ENCODE results near the gene CIT.

CIT gene

DNA sequence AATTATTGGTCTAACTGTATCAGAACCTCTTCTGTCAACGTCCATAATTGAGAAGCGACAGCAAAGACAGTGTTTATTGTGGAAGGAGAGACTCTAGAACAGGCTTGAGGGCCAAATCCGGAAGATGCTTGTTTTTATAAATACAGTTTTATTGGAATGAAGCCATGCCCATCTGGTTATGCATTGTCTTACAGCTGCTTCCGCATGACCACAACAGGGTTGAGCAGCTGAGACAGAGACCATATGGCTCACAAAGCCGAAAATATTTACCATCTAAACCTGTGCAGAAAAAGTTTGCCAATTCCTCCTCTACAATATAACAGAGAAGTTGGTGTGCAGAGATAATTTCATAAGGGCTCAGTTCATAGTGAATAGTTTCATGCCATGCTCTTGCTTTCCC is 184.7 kb downstream of the CIT start:
- peak; percentile 54 for DNase-seq

DNA sequence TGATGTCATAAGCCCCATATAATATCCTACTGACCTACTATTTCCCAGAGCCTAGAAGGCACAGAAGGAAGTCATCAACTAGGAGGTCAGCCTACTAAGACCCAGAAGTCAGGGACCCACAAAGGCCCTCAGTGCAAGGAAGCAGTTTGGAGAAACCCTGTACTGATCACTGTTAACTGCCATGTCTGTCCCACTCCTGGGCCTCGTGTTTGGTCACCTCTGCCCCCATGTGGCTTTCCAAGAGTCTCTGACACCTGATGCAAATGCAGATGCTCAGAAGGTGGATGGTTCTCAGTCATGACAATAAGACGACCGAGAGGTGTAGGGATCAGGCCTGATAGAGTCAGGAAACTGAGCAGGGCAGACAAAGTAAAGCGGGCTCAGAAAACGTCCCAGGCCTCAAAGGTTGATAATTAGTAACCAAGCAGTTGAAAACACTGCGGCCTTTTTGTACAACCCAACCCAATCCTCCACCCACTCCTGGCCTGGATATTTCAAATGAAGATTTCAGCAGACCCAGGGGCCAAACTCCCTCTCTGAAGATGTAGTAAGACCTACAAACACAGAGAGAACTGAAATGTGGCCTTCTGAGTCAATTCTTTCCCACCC is 185.8 kb downstream of the CIT start:
- DNase-seq, result no peak

DNA sequence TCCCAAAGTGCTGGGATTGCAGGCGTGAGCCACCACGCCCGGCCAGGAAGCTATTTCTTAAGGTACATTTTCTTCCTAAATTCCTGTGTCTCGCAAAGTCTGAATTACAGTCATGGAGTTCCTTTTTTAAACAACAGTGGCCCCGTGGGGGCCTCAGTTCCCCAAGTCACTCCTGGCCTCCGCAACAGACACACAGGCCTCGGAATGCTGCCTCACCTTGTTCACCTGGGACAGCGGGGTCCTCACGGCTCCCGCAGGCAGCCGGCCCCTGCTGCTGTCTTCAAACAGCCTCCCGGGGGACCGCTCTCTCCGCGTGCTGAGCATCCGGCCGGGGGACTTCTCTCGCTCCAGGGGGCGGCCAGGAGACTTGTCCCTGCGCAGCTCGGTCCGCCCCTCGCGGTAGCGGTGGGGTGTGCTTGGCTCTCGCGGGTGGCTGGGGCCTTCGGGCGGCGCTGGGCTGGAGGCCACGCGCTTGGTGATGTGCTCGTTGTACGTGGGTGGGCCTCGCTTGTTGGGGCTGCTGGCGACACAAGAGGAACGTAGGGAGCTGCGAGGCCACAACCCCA is 187.1 kb downstream of the CIT start:
- DNase-seq, result no peak

DNA sequence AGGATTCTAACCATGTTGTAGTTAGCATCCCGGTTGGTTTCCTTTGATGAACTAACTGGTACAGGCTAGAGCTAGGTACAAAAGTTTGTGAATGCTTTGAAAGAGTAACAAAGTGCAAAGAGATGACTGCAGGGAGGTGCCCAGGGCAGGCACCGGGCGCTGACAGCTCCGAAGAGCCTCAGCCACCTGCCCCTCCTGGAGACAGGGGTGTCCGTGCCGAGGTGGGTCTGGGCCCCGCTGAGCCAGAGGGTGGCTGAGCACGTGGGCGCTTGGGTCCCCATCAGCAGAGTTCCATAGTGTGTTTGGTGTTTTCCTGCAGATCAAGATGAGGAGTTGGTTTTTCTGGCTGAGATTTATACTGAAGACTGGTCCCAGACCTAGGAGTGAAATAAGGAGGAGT is 189.2 kb downstream of the CIT start:
- DNase-seq, result no peak

DNA sequence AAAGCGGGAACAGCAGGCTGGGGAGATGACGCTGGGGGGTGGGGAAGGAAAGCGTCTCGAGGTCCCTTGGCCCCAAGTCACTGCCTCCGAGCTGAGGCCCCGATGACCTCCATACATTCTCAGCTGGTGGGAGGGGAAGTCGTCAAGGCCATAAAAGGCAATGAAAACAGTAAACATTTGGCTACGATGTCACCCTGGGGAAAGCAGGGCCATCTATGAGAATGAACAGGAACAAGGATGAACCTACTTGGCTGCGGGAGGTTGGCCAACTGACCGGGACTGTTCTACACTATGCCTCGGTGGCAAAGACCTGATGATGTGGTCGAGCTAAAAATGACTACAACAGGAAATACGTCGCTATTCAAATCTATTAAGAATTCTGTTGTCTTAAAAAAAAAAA is 189.7 kb downstream of the CIT start:
- DNase-seq, result no peak

DNA sequence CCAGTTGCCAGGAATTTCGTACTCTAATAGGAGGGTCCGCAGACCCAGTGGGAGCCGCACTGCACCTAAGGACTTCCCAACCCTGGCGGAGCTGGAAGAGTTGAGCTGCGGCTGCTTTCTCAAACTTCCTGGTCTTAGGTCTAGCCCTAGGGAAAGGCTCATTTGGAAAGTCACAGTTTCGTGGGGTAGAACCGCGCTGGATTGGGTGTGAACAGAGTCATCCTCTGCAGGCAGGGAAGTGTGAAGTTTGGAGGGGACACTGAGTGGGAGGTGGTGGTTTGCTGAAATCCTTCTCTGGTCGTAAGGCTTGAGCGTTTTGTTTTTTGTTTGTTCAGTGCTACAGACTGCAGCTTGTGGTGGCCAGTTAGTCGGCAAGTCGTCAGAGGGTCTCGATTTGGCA is 190.3 kb downstream of the CIT start:
- DNase-seq, result no peak

DNA sequence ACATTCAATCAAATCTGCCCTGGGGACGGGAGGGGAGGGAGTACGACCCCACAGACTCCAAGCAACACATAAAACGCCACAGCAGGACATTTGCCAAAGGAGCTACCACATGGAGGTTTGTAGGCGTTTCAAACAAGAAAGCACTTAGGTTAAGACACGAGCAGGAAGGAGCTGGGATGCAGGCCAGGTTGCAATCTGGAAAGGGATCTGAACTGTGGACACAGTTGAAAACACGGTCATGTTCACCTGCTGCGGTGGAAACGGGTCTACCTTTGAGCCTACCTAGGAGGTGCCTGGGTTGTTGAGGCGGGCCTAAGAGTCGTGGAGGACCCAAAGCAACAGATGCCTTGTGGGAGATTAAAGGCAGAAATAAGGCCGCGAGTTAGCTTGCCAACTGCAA is 190.8 kb downstream of the CIT start:
- no peak for DNase-seq

DNA sequence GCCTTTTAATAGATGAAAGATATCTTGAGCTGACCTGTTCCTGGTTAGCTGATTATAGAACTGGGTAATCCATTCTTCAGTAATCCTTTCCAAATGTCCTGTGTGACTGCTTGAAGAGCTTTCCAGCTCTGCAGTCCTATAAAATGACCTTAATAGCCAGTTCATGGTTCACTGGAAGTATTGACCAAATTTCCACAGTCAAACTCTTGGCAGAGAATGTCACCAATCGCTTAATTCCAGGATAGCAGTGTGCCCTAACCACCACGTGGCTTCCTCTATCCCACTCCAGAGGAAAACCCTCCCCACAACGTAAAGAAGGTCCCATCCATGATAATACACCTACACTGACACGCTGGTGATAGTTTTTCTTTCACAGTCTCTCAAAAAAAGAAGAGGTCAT is 191.7 kb downstream of the CIT start:
- DNase-seq, result no peak

DNA sequence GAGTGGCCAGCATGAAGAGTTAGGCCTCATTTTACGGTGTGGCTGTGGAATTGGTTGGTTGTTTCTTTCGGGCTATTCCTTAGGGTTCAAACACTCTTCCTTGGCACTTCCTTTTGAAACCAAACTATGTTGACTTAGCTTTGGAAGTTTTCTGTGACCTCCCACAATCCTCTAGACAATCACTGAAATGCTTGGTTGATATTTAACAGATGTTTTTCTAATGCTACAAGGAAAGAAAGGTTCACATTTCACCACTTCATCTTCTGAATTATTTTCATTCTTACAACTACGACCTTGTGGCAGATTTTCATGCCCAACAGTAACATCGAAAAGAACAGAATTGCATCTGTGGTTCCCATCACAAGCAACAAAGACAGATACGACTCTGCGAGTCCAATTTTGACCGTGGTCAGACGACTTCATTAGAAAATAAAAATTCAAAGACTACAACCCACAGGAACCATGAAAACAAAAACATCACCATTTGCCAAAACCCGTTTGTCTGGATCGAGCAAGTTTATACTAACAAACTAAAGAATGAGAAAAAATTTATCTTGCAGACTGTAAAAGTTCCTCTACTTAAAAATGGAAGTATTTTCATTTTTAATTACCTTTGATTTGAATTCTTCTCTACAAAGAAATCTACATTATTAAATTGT is 192.3 kb downstream of the CIT start:
- no peak for DNase-seq

DNA sequence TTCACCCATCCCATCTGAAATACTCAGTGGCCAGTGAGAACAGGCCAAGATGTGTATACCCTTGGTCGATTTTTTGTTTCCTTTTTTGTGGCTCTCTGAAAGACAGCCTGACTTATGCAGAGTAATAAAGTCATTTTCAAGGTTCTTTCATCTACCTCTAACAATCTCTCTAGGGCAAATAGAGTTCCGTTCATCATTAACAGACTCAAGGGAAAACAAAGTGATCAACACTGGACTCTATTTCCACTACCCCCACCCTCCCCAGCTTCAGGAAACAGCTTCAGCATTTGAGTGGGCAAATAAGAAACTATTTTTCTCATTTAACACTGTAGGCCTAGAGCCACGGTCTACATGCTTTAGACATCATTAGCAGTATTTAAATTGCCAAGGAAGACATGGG is 193.3 kb downstream of the CIT start:
- DNase-seq, result no peak

DNA sequence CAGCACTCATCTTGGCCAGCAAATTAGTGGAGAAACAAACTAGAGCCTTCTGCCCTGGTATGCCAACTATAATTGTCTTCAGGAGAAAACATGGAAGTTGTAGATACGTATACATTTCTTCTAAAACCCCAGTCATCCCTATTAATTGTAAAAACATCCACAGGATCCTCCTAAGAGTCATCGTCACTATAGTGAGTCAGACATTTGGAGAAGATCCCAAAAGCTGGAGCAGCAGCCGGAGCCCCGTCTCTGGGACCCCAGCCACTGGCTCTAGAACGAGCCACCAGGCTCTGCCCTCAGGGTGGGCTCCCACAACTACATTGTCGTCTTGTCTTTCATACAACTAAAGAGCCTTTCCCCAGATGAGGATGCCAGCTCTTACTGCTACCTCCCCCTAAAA is 193.7 kb downstream of the CIT start:
- DNase-seq, result no peak

DNA sequence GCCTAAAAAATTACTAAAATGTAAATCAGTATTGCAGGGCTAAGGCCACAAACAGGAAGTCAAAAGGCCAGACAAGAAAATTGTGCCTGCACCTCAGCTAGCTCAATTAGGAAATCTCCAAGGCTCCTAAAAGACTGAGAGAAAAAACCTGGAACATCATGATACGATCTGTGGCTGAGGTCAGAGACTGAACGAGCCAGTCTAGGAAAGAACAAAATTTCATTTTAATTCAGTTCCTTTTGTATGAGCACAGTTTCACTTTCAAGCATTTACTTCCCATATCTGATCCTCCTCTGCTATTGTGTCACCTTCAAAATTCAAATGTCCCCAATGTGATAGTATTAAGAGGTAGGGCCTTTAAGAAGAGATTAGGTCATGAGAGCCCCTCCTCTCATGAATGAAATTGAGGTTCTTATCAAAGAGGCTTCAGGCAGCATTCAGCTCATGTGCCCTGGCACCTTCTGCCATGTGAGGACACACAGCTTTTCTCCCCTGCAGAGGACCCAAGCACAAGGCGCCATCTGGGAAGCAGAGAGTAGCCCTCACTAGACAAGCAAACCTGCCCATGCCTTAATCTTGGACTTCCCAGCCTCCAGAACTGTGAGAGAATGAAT is 194.4 kb downstream of the CIT start:
- no peak for DNase-seq

DNA sequence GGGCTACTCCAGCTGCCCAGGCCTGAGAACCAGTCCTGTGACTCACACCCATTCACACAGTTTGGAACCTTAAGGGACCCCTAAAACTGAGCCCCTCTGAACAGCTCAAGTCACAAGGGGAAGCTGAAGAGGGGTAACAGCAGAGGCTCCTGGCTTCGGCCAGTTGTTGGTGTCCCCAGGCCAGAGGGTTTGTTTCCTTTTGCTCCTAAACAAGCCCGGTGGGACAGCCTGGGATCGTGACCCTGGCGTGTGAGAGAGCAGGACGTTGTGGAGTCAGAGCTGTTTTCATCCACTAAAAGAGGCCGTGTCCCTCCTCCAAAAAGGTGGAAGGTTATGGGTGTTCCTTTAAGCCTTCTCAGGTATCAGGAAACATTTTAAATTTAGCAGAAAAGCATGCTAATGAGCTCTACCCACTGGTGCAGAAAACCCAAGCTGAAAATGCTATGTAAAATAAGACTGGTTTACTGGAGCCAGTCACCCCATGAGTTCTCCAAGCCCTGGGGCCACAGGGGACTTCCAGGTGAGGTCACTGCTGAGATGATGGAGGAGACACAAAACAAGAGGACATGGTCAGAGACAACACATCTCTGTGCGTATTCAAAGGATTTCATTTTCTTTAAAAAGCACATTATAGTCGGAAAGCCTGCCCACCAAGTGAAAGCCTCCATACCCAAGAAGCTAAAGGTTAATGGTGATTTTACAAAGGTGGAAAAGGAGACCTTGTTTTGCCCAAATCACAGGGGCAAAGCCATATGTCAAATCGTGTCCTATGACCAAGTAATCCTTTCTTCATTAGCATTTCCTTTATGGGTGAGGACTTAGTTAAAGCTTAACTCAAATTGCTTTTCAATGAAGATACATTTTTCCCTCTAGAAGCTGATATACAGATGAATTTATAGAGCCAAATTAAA is 195.1 kb downstream of the CIT start:
- DNase-seq, result no peak

DNA sequence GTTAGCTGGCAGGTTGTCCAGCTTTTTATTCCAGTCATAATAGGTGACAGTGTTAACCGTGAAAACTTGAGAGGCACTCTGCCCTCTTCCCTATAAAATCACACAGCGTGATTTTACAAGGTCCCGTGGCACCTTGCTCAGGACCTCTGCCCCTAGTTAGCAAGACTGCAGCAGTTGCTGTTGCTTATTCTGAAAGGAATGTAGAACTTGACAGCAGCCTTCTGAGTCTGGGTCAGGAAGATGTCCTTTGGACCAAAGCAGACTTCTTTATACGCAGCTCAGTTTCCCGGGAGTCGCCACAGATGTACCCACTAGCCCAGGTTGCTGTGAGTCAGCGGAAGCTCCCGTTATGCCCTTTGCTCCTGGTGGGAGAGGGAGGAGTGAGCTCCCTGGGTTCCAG is 196.0 kb downstream of the CIT start:
- DNase-seq, result no peak

DNA sequence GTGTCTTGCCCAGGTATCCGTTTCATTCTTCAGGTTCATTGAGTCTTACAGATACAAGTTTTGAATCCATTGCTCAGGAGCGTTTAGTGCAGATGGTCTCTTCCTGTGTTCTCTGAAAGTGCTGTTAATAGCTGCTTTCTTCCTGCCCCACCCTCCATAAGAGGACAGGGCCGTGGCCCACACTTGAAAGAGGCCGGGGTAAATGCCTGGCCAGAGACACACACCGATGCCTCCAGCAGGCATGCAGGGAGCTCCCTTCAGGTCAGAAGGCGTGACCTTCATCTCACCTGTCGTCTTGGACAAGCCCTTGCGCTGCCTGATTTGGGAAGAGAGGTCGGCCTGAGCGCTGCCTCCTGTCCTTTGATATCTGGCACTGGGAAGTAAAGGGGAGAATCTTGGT is 197.6 kb downstream of the CIT start:
- no peak for DNase-seq

DNA sequence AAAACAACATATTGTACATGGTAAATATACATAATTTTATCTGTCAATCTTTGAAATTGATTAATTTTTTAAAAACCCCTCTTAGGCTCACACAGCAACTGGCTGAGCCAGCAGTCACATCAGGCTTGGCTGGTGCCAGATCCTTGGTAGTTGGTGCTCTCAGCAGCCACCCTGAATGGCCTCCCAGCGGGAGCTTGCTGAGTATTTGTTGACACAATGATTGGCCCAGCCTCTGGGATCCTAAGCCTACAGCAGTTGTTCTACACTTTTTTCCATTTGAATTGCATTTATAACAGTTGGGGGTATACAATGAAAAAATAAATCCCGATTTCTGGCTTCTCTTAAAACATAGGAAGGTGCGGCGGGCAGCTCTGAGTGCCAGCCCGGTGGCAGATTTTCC is 198.0 kb downstream of the CIT start:
- no peak for DNase-seq

DNA sequence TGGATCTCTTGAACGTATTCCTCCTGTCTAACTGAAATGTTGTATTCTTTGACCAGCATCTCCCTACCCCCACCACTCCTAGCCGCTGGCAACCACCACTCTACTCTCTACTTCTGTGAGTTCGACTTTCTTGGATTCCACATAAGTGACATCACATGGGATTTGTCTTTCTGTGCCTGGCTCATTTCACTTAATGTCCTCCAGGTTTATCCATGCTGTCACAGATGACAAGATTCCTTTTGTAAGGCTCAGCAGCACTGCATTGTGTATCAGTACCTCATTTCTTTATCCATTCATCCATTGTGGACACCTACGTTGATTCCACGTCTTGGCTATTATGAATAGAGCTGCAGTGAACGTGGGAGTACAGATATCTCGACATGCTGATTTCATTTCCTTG is 198.7 kb downstream of the CIT start:
- no peak for DNase-seq

DNA sequence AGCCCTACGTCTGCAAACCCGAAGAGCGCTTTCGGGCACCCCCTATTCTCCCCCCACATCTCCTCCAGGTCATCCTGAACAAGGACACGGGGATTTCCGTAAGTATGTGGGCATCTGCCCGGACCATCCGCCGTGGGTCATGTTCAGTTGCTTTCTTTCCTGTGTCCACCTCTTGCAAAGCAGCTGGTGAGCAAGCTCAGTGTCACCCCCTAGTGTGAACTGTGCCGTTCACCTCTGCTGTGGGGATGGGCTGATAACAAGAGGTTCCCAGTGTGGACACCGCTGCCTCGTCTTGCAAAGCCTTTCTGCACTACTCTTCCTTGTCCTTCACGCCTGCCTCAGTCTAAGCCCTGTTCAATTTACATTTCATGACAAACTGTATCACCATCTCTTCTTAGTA is 200.5 kb downstream of the CIT start:
- DNase-seq, result no peak

DNA sequence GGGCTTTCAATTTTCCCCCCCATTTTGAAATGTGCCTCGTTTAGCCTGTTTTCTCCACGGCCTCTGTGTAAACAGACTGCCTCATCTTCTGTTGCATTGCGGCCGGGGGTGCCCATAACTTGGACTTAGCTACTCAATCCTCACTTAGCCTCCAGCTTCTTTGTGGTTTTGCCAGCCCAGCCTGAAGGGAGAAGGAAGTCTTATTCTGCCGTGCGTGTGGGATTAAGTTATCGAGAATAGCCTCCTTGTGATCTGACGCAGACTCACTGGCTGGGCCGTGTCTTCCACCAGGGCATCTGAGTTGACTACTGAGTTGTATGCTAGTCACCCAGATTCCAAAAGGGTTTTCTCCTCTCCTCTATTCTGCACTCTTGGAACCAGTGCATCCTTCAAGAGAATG is 201.1 kb downstream of the CIT start:
- DNase-seq, result no peak

DNA sequence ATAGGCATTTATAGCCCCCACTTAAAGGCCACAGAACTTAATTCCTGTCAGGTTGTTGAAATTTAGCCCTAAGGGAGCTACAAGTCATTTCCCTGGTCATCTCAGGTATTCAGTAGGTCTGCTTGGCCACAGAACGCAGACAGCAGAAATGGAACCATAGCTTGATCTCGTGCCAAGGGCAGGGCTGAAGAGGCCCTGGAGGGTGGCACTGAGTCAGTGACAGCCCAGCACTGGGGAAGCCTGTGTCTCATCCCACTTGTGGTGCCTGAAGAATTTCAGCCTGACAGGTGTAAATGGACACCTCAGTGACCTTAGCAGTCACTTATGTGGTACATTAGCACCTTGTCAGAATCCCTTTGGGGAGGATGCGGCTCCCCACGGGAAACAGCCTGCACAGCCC is 202.6 kb downstream of the CIT start:
- no peak for DNase-seq

DNA sequence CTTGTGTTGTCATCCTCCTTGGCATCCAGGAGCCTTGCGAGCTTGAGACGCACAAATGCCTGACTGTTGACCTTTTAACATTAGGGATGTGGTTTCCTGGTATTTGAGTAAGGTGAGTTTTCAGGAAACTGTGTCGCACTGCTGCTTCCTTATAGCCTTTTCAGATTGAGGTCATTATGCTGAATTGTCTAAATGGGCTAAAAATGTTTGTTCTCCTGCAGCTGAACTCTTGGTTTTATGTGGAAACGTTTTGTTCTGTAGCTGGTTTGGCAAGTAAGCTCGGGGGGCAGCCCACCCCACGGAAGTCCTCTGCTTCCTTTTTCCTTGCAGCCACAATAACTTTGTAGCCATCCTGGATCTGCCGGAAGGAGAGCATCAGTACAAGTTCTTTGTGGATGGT is 203.5 kb downstream of the CIT start:
- DNase-seq, result no peak

DNA sequence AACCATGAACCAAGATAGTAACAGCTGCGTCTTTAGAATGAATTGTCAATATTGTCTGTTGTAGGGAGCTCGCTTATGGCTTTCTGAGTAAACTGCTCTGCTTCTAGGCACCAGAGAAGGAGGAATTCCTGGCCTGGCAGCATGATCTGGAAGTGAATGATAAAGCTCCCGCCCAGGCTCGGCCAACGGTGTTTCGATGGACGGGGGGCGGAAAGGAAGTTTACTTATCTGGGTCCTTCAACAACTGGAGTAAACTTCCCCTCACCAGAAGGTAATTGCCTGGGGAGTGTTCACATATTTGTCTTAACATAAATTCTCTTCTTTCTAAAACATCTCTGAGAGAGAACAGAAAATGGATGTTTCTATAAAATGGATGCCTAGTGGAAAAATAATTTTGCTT is 204.9 kb downstream of the CIT start:
- DNase-seq, result no peak

DNA sequence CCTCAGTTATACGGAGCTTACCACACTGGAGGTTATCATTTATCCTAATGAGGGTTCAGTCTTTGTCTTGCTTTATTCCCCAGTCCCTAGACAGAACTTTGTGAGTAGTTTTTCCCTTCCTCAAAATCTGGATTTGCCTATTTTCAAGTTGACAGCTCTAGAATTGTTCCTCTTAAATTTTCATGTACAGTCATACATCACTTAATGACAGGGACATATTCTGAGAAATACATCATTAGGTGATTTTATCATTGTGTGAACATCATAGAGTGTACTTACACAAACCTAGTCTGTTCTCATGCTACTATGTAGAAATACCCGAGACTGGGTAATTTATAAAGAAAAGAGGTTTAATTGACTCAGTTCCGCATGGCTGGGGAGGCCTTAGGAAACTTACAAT is 206.1 kb downstream of the CIT start:
- no peak for DNase-seq

Data from DMS 273 treated with DMSO at 0.1 percent for 48 hours (cell line).